ENCODE data around the gene NDUFB10. TPM values are rescaled to one million over a fixed set of nuclear protein-coding genes. Genes with fewer than 3 reads are reported as not detected.

NDUFB10 gene
- total and polyA plus RNA-seq, 2 experiments from 2014 or later: 244 to 495 TPM

- no peak overlapping the region for H3K27ac Mint-ChIP-seq
- Histone ChIP-seq H3K4me2 (no peak overlapping the region), H3K4me3 (no peak overlapping the region), H4K20me1 (replicated peaks; ENCODE audit: insufficient read depth) (no peaks in the 10 kb centered on the region; the same call in 1 of the 2 replicates), H3K27ac (ENCODE audit: low read depth) (no peak overlapping the region), H3K4me1 (ENCODE audit: insufficient read depth) (peaks cover 15% of the 10 kb centered on the region; the same call in 1 of the 2 replicates), H3K27me3 (ENCODE audit: insufficient read depth) (no peaks in the 10 kb centered on the region), H3K79me2 (replicated peaks; ENCODE audit: insufficient read depth) (no peaks in the 10 kb centered on the region), H3K36me3 (ENCODE audit: insufficient read depth) (no peaks in the 10 kb centered on the region), H2AFZ (no peak overlapping the region), H3F3A (replicated peaks; ENCODE audit: low read depth) (0 out of 2 replicates have a peak, but pooled peaks cover 10% of the 10 kb centered on the region), H3K9me2 (ENCODE audit: insufficient read depth) (no peaks in the 10 kb centered on the region)
- no peaks in the 10 kb centered on the region for H3K9me3 Mint-ChIP-seq
- H3K36me3 Mint-ChIP-seq (ENCODE audit: low read depth): peaks cover 16% of the 10 kb centered on the region
- TF ChIP-seq CREB1 (CRISPR knock-in tag; IDR thresholded peaks at IDR 0.05; ENCODE audit: low read depth): no peak
- TF ChIP-seq EZH2phosphoT487 (IDR thresholded peaks at IDR 0.05; ENCODE audit: unreplicated experiment): no peak
- TF ChIP-seq EZH2 (IDR thresholded peaks at IDR 0.05; ENCODE audit: low read depth, unreplicated experiment): no peak
- no peak for TF ChIP-seq JUNB (IDR thresholded peaks at IDR 0.05; ENCODE audit: unreplicated experiment)
- no peak for TF ChIP-seq REST (IDR thresholded peaks at IDR 0.05; ENCODE audit: unreplicated experiment)
- no peak for TF ChIP-seq ZNF462 (CRISPR knock-in tag; IDR thresholded peaks at IDR 0.05)
- TF ChIP-seq ZNF331 (CRISPR knock-in tag; IDR thresholded peaks at IDR 0.05; ENCODE audit: low read depth): no peak
- no peak for TF ChIP-seq STAT1 (IDR thresholded peaks at IDR 0.05; ENCODE audit: unreplicated experiment)
- TF ChIP-seq, protein P1, sequence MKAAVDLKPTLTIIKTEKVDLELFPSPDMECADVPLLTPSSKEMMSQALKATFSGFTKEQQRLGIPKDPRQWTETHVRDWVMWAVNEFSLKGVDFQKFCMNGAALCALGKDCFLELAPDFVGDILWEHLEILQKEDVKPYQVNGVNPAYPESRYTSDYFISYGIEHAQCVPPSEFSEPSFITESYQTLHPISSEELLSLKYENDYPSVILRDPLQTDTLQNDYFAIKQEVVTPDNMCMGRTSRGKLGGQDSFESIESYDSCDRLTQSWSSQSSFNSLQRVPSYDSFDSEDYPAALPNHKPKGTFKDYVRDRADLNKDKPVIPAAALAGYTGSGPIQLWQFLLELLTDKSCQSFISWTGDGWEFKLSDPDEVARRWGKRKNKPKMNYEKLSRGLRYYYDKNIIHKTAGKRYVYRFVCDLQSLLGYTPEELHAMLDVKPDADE (IDR thresholded peaks at IDR 0.05): no peak
- TF ChIP-seq POLR2AphosphoS5 (IDR thresholded peaks at IDR 0.05; ENCODE audit: low read depth): no peak
- ATAC-seq: no peak
- peaks cover 11% of the 10 kb centered on the region for H3K27me3 Mint-ChIP-seq (ENCODE audit: insufficient read depth, low read depth, poor library complexity)
- H3K4me1 Mint-ChIP-seq: peaks cover 20% of the 10 kb centered on the region
- no peak overlapping the region for H3K4me3 Mint-ChIP-seq
- DNase-seq (ENCODE audit: low spot score): no peak
These were observed 18.8 kb upstream of the NDUFB10 start for GRCh38 chr16:1940273-1941161.
